ENCODE data around the gene SRP14.
"Not testable (repeated sequence)": the region's sequence is repeated elsewhere in the genome, so short reads cannot be mapped to it uniquely, and the experiment has no call there.

SRP14 gene

DNA sequence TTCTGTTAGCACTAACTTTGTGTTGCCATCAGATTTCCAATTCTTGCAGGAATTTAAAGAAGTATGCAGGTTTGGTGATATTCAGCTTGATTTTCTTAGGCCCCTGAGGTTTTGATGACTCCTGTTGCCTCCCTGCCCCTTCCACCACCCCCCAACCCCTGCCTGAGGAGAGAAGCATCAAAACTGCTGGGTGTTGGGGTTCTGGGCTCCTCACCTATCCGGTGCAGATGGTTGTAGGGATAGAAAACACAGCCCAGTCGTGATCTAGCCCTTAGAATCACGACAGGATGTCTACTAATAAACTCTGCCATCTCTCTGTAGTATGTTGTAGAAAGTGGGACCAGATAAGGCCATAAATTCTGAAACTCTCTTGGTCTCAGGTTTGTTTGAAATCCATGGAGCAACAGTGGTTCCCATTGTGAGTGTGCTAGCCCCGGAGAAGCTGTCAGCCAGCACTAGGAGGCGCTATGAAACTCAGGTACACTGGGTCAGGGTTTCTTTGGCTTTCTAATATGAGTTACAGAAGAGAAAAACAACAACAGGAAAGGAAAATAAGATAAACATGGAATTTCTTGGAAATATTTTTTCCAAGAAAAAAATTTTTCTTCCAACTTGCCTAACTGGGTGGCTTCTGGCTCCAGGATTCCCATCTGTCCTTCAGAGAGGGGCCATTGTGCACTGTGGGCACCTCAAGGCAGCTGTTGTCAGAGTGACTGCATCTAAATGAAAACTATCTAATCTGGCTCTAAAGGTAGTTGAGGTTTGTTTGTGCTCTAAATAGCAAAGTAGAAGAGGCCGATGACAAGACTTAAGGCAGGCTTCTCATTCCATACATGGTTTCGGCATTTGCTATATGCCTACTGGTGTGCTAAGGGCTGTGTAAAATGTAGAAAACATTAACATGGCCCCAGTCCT is 8.7 kb downstream of the SRP14 start:
- no peak for DNase-seq (ENCODE audit: low read depth in 2 of 2)

DNA sequence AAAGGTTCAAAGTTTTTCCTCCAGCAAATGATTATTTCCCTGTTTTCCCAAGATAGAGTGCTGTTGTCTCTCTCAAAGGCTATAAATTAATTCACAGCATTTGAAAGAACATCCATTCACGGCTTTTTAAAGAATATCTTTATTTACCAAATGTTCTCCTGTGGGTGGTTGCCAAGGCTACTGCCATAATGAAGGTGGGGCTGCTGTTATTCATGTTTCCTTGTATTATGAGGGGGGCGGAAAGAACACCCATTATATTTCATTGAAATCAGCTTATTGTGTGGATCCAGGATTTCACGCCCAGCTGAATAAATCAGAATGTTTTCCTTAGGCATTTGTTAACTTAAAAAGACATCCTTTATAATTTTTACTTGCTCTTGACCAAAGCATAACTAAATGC is 10.1 kb downstream of the SRP14 start:
- no peak for DNase-seq (ENCODE audit: low read depth in 2 of 2)

GRCh38 chr15:40028193-40028592 is 10.8 kb downstream of the SRP14 start:
- no peak for DNase-seq (ENCODE audit: low read depth in 2 of 2)

- no peak for DNase-seq (ENCODE audit: low read depth in 2 of 2)
These were observed 22.6 kb downstream of the SRP14 start for GRCh38 chr15:40016224-40016865.

DNA sequence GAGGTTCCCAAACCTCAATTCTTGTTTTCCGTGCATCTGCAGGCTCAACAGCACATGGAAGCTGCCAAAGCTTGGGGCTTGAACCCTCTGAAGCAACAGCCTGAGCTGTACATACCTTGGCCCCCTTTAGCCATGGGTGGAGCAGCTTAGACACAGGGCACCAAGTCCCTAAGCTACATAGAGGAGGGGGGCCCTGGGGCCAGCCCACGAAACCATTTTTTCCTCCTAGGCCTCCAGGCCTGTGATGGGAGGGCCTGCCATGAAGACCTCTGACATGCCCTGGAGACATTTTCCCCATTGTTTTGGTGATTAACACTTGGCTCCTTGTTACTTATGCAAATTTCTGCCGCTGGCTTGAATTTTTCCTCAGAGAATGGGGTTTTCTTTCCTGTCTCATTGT is 24.6 kb downstream of the SRP14 start:
- DNase-seq (ENCODE audit: low read depth in 2 of 2), result no peak

GRCh38 chr15:40013372-40013771 is 25.6 kb downstream of the SRP14 start:
- not testable (repeated sequence) for DNase-seq (ENCODE audit: low read depth in 2 of 2)

DNA sequence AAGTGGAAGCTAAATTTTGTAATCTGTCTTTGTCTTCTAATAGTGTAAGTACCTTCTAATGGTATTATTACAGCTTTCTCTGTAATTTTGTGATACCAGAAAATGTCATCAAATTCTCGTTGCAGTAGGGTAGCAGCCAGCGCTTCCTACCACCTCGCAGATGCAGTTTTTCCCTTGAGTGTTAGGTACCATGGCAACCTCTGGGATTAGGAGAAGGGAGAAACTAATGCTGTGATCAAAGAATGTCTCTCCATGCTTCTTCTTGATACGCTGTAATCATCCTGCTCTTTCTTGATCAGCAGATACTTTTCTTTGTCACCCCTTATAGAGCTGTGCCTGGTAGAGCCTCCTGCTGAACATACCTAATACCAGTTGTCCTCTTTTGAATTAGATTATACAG is 27.7 kb downstream of the SRP14 start:
- DNase-seq (ENCODE audit: low read depth in 2 of 2), result no peak

DNA sequence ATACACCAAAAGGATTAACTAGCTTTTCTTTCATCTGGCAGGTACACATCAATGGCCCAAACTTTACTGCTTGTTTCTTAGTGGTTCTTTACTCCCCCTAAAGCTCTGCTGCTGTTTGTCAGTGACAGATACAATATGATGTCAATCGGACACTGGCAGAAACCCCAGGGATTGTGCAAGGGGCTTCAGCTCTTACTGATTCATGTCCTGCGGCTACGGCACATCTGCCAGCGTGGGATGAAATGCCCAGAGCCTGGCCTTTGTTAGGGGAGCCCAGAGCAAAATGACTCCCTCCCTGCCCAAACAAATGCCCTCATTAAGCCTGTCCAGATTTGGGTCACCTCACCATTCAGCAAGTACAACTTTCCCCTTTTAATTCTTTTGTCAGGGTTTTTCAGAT is 28.3 kb downstream of the SRP14 start:
- no peak for DNase-seq (ENCODE audit: low read depth in 2 of 2)

- DNase-seq (ENCODE audit: low read depth in 2 of 2), result no peak
These were observed 30.8 kb downstream of the SRP14 start for GRCh38 chr15:40008061-40008765.

- no peak for DNase-seq (ENCODE audit: low read depth in 2 of 2)
These were observed 32.3 kb downstream of the SRP14 start for GRCh38 chr15:40006646-40007045.

GRCh38 chr15:40006003-40006402 is 33.0 kb downstream of the SRP14 start:
- no peak for DNase-seq (ENCODE audit: low read depth in 2 of 2)

GRCh38 chr15:40003116-40003916 is 35.7 kb downstream of the SRP14 start:
- no peak for DNase-seq (ENCODE audit: low read depth in 2 of 2)

DNA sequence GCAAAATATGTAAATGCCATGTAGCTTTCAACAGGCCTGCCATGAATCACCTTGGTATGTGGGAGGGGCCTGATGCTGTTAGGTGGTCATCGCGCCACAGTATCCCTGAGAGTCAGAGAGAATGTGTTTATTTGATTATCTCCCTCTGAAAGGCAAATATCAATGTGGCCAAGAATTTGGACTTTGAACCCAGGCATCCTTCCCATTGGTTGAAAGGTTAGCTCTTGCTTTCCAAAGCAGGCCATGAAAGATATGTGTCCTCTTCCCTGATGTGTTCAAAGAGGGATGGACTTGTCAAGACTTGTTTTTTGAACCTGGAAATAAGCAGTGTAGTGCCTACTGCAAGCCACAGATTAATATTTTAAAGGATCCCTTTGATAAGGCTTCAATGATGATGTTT is 36.7 kb downstream of the SRP14 start:
- DNase-seq (ENCODE audit: low read depth in 2 of 2), result no peak

DNA sequence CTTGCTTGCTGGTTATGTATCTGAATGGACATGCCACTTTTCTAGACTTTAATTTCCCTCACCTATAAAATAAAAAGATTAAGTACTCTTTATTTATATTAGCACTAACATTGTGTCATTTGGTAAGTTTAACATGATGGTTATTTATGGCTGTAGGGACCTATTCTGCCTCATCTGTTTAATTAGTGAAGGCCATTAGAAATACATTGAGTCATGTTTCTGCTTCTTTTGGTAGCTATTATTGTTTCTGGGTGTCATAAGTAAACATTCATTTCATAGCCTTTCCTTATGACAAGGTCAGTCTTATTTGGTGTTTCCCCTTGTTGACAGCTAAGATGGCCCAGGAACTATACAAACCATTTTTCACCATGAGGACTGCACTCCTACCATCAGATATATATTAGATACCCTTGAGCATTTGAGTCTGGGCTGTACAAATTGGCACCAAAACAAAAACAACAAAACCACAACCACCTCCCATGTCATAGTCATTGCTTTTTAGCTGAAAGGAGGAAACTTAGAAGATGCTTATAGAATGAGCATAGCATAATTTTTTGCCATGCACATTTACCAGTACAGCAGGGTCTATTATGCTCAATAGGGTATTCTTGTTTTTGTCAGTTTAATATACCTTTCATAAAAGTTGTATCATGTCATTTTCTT is 39.3 kb downstream of the SRP14 start:
- no peak for DNase-seq (ENCODE audit: low read depth in 2 of 2)

DNA sequence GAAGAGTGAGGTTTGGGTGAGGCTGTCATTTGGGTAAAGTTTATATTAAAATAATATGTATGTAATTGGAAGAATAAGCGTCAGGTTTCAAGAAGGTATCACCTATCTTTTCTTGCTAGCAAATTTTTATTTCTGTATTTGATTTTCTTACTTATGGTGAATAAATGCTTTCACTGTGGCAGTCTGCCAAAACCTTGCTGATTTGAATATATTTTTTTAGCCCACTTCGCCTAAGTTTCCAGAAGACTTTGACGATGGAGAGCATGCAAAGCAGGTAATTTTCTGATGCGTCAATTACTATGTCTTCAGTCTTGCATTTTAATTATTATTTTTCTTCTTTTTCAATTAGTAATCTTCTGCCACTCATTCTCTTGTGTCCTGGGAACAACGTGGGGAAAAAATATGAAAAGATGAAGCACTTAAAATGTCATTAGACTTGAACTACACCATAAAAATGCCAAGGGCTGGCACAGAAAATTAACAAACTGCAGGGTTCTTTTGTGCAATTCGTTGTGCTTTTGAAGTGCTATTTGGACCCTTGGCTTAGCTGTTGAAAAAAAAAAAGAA is 40.4 kb downstream of the SRP14 start:
- DNase-seq (ENCODE audit: low read depth in 2 of 2), result no peak

GRCh38 chr15:39997639-39998038 is 41.3 kb downstream of the SRP14 start:
- DNase-seq (ENCODE audit: low read depth in 2 of 2), result no peak

DNA sequence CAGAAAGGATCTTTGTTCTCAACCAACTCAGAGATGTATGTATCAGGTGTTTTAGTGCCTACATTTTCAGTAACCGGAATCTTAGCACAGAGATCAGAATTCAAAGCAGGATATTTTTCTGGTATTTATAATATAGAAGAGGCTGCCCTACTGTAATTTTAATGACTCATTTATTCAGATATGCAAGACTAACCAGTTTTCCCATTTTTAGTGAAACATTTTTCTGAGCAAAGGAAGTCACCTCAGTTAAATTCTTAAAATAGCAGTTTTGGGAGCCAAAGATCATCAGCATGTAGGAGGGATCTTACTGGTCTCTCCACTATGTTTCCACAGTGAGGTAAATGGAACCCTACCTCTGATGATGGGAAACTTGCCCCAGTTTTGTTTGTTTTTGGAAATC is 42.0 kb downstream of the SRP14 start:
- no peak for DNase-seq (ENCODE audit: low read depth in 2 of 2)

GRCh38 chr15:39996228-39996627 is 42.8 kb downstream of the SRP14 start:
- not testable (repeated sequence) for DNase-seq (ENCODE audit: low read depth in 2 of 2)

DNA sequence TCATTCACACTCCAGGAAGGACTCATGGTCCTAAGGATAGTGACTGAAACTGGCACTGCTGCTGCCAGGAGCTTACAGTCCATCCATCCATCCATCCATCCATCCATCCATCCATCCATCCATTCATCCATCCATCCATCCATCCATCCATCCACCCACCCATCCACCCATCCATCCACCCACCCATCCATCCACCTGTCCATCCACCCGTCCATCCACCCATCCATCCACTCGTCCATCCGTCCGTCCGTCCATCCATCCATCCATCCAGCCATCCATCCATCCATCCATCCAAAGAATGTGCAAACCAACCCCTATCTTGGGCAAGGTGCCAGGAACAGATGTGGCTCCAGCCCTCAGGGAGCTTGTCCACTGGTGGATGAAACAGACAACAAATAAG is 46.0 kb downstream of the SRP14 start:
- not testable (repeated sequence) for DNase-seq (ENCODE audit: low read depth in 2 of 2)

GRCh38 chr15:39990706-39991105 is 48.3 kb downstream of the SRP14 start:
- no peak for DNase-seq (ENCODE audit: low read depth in 2 of 2)

GRCh38 chr15:39987821-39988220 is 51.2 kb downstream of the SRP14 start:
- DNase-seq (ENCODE audit: low read depth in 2 of 2), result no peak
